Stromal cell of bone marrow (primary cell): ENCODE data around the gene MEAF6.
"Not testable (repeated sequence)": the region's sequence is repeated elsewhere in the genome, so short reads cannot be mapped to it uniquely, and the experiment has no call there.

Experiments used
- DNase-seq: peaks from one replicate; pipeline ENCODE4 v3.0.0-alpha.2; 2012; ENCODE audit warnings: low read depth

Gene MEAF6

DNA sequence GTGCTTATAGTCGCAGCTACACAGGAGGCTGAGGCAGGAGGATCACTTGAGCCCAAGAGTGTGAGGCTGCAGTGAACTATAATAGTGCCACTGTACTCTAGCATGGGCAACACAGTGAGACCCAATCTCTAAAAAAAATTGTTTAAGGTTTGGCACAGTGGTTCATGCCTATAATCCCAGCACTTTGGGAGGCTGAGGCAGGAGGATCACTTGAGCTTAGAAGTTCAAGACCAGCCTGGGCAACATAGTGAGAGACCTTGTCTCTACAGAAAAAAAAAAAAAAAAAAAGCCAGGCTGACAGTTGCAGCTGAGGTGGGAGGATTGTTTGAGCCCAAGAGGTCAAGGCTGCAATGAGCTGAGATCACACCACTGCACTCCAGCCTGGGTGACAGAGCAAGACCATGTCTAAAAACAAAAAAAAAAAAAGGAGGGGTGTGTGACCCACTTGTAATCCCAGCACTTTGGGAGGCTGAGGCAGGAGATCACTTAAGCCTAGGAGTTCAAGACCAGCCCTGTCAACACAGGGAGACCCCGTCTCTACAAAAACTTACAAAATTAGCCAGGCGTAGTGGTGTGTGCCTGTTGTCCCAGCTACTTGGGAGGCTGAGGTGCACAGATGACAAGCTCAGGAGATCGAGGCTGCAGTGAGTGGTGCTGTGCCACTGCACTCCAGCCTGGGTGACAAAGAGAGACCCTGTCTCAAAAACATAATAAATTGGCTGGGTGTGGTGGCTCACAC, 18.0 kb upstream of the MEAF6 start:
- DNase-seq: not testable (repeated sequence)

DNA sequence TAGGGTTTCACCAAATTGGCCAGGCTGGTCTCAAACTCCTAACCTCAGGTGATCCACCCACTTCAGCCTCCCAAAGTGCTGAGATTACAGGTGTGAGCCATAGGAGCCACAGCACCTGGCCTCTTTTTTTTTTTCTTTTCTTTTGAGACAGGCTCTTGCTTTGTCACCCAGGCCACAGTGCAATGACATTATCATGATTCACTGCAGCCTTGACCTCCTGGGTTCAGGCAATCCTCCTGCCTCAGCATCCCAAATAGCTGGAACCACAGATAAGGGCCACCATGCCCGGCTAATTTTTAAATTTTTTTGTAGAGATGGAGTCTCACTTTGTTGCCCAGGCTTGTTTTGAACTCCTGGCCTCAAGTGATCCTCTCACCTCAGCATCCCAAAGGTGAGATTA, 15.3 kb upstream of the MEAF6 start:
- not testable (repeated sequence) for DNase-seq

DNA sequence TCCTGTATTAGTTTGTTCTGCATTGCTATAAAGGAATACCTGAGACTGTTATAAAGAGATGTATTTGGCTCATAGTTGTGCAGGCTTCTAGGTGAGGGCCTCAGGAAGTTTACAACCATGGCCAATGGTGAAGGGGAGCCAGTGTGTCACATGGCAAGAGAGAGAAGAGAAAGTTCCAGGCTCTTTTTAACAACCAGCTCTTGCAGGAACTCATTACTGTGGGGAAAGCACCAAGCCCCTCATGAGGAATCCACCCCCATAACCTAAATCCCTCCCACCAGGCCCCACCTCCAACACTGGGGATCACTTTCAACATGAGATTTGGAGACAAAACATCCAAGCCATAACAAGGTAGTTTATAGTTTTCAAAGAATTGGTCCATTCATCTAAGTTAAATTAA, 5.0 kb upstream of the MEAF6 start:
- no peak for DNase-seq

DNA sequence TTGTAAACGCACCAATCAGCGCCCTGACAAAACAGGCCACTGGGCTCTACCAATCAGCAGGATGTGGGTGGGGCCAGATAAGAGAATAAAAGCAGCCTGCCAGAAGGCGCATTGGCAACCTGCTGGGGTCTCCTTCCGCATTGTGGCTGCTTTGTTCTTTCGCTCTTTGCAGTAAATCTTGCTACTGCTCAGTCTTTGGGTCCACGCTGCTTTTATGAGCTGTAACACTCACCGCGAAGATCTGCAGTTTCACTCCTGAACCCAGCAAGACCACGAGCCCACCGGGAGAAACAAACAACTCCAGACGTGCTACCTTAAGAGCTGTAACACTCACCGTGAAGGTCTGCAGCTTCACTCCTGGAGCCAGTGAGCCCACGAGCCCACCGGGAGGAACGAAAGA, 4.4 kb upstream of the MEAF6 start:
- DNase-seq: not testable (repeated sequence)

DNA sequence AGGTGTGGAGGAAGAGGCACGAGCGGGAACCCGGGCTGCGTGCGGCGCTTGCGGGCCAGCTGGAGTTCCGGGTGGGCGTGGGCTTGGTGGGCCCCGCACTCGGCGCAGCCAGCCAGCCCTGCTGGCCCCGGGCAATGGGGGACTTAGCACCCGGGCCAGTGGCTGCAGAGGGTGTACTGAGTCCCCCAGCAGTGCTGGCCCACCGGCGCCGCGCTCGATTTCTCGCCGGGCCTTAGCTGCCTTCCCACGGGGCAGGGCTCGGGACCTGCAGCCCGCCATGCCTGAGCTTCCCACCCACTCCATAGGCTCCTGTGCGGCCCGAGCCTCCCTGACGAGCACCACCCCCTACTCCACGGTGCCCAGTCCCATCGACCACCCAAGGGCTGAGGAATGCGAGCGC, 3.7 kb upstream of the MEAF6 start:
- DNase-seq: not testable (repeated sequence)

DNA sequence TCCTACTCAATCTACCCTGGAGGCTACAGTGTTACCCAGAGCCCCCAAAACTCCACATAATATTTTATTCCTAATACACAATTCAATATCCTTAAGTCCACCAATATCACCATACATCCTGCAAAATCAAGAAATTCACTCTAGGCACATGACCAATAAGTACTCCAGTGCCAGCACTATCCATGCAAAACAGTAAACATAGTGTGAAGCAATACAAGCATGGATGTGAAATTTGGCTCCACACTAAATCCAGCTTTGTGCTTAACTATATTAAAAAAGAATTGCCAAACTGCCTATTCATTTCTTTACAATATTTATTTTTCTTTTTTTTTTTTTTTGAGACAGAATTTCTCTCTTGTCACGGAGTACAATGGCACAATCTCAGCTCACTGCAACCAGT, 3.0 kb upstream of the MEAF6 start:
- DNase-seq: no peak

DNA sequence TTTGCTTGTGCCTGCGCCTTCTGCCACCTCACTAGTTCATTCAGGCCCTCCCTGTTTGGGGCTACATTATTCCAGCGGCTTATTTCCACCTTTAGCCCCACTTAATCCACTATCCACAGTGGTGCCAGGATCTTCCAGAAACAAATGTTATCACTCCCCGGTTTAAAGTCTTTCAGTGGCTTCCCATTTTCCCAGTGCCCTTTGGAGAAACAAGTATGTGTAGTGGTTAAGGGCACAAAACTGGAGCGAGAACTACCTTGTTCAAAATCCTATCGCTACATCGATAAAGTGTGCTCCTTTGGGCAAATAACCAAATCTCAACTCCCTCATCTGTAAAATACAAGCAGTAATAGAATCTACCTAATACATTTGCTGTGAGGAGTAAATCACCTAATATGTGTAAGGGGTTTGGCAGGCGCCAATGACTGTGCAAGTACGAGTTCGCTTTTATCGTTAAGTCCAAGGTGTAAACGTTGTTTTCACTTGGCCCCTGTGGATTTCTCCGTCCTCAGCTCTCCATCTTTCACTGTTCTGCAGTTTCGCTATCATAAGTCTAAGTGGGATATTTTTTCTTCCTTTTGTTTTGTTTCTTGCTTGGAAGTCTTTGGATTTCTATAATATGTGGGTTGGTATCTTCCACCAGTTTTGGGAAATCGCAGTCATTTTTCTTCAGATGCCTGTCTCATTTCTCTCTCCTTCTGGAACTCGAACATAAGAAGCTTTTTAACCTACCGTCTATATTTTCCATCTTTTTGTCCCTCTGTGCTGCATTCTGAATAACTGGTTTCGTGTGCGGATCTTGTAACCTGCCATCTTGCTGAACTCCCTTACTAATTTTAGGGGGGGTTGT, 844 bp upstream of the MEAF6 start:
- no peak for DNase-seq

DNA sequence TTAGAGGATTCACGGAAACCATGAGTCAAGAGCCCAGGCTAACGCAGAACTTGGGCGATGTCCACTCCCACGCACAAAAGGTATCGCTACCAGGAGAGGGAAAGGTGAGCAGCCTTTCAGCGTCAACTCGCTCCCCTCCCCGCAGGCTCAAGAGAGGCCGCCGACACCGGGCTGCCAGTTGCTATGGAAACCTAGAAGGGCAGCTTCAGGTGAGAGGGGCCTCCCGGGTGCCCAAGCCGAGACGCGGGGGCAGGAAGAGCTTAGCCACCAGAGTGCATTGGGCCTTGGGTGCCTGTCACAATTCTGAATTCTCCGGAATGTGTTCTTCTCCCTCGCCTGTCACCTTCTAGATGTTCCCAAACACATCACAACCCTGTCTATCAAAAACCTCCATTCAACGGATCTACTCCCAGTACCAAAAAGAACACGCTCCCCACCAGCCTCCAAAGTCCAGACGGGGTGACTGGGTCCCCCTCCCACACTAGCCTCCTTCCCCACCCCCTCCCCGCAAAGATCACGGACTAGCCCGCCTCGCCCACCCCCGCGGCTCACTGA, 694 bp downstream of the MEAF6 start:
- DNase-seq: no peak

DNA sequence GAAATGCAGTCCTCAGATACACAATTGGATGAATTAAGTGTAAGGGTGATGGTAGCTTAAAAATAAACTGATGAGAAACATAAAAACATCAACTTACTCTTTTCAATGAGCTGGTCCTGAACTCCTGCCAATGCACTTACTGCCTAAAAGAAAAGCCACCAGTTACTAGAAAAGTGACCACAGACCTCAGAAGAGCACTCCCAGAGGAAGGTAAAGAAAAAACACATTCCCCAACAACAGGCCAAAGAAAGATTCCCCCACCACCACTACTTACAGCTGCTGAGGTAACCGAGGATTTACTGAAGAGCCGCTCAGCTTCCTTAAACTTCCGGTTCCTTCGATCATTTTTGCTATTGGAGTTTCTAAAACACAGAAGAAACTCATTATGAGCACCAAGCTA, 5.4 kb downstream of the MEAF6 start:
- DNase-seq: peak; percentile 71

DNA sequence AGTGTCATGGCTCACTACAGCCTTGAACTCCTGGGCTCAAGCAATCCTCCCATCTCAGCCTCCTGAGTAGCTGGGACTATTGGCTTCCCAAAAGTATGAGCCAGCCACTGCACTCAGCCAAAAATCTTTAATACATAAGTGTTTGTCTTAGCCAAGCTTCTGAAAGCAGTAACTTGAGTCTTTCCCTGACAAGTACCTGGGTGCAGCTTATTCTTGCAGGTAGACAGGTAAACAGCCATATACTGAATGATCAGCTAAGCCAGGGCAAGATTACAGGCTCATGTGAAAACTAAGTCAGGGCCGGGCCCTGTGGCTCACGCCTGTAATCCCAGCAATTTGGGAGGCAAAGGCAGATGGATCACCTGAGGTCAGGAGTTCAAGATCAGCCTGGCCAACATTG, 7.8 kb downstream of the MEAF6 start:
- DNase-seq: no peak

DNA sequence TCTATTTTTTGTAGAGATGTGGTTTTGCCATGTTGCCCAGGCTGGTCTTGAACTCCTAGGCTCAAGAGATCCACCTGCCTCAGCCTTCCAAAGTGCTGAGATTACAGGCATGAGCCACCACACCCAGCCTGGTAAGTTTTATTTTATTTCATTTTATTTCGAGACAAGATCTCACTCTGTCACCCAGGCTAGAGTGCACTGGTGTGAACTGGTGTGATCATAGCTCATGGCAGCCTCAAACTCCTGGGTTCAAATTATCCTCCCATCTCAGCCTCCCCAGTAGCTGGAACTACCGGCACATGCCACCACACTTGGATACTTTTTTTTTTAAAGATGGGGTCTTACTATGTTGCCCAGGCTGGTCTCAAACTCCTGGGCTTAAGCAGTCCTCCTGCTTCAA, 11.8 kb downstream of the MEAF6 start:
- DNase-seq: not testable (repeated sequence)

DNA sequence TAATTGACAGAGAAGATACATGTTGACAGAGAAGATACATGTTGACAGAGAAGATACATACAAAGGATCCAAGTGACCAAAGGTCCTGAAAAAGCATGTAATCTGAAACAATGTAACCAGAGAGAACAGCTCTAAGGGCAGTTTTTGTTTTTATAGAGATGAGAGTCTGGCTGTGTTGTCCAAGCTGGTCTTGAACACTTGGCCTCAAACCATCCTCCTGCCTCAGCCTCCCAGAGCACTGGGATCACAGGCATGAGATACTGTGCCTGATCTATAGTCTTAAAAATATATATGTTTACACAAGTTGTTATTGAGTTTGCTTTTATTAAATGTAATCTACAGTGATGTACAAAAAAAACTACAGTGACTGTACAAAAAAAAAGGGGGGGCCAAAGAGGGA, 12.5 kb downstream of the MEAF6 start:
- no peak for DNase-seq

DNA sequence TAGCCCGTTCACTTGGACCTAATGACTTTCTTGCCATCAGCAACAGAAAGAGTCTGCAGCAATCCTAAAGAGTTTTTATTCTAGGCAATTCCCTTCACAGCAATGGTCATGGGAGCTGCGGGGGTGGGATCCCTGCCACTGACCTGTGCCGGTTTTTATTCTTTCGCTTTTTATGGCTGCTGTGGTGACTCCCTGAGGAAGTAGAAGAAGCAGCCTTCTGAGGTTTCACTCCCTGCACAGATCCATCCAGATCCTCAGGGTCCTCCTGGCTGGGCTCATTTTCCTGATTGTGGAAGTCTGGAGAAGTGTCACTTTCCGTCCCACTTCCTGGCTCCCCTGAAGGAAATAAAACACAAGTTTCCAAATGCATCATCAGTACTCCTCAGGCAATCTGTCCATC, 12.9 kb downstream of the MEAF6 start:
- no peak for DNase-seq

DNA sequence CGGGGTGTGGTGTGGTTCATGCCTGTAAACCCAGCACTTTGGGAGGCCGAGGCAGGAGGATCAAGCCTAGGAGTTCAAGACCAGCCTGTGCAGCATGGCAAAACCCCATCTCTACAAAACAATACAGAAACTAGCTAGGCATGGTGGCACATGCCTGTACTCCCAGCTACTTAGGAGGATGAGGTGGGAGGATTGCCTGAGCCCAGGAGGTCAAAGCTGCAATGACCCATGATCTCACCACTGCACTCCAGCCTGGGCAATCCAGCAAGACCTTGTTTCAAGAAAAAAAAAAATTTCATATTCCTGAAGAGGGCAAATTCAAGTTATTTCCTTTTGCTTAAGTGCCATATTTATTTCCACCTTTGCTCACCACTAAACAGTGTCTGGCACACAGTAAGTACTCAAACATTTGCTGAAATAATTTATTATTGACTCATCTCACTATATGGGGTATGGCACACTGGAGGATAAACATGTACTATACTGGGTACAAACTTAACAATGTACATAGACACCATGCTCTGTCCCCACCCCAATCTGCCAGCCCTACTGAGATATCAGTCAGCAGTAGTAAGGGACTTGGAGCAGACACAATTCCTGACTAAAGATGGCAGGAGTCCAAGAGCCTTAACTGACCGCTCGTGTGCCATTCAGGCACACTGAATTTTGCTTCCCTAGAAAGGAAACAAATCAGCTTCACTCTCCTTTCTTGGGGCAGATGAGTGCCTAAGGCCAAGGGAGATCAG, 15.5 kb downstream of the MEAF6 start:
- peak; percentile 51 for DNase-seq

DNA sequence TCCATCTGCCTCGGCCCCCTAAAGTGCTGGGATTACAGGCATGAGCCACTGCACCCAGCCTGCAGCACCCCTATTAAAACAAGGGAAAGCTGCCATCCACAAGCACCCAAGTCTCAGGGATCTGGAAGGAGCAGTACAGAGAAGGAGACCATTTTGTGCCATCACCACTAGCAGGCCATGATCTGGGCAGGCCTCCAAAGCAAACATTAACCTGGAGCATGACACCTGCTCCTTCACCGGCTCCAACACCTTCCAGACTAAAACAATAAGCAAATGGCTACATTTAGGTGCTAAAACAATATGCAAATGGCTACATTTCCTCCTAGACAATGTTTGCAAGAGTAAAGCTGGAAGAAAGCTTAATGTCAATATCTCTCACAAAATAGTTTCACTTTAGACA, 16.7 kb downstream of the MEAF6 start:
- no peak for DNase-seq

DNA sequence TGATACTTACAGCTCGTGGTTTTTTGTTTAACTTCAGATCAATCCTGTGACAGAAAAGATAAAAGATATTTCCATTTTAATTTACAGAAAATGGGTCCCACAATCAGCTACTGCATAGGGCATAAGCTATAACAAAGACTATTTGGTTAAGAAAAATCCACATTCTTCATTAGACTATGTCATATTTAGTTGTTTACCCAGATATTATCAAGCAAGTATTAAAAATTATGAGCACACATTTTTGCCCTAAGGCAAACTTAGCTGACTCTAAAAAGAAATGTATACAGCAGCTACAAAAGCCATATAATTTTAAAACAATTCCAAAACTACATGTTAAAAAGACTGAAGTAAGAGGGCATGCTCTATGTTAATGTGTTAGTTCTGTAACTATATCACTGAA, 18.7 kb downstream of the MEAF6 start:
- no peak for DNase-seq

DNA sequence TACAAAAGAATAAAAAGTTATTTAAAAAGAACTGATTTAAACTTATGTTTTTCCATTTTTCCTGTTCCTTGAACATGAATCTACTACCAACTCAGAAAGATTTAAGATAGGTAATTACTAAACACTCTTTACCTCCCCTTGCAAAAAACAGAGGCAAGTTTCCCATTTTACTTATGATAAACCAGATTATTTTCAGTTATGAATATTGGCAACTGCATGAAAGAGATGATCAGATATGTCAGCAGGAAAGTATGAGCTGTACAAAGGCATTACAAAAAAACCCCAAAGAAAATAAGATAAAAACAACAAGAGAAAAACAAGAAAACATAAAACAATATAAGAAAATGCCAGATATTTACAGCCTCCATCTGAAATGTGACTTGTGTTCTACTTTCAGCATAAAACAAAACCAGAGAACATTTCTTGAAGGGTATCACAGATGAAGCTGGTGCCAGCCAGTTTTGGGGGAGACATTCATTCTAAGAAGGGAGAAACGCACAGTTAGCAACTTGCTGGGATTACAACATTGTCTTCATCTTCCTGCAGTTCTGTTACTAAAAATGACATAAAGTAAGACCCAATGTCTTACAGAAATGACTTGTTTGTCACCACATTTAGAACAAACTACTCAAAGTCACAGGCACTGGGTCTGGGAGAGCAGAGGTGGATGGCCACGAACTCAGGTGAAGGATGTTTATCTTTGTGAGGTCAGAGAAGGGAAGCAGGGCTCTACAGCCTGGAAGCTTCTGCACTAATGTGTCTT, 21.0 kb downstream of the MEAF6 start:
- no peak for DNase-seq

DNA sequence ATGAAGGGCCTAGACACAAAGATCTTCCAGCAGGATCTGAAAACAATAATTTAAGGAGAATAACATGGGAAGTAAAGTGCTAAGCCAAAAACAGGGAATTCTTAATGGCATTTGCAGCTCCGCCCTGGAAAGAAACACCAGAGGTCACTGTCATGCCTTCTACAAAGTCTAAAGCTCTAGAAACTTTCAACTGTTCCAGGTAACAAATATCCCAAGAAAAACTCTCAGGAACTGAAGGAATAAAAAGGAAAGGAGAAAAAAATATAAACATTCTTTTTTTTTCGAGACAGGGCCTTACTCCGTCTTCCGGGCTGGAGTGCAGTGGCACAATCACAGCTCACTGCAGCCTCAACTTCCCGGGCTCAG, 27.0 kb downstream of the MEAF6 start:
- no peak for DNase-seq

DNA sequence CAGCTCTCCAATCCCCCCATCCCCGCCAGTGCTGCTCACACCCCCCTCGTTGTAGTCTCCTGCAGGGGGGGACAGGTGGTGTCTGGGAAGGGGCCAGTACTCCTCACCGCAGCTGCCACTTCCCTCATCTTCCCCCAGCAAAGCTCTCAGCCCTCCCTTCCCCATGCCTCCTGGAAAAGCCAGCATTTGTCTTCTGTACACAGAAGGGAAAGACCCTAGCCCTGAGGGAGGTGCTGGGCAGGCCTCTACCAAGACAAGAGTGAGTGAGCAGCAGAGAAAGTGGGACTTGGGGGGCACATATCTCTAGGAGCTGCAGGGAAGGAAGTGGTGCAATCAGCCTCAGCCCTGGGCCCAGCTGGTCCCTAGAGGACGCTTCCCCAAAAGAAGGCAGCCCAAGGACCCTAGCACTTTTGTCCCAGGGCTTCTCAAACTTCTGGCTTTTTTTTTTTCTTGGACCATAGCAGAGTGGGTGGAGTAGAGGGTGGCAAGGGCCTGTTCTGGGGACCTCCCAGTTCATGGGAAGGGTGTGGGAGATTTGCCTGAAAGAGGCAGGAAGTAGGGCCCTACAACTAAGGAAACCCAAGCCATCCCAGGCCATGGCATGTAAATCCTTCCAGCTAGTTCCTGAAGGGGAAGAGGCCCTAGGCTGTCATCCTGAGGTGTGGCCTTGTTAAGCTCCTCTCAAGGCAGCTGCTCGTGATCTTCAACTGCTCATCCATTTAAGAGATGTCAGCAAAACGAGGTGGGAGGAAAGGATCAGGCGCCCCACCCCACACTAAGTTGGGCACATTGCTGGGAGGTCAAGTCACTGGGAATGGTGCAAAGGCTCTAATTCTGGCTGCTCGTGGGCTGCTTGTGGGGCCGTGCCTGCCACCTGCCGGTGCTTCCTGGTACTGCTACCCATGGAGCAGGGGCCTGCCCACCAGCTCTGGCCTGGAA, 27.6 kb downstream of the MEAF6 start:
- DNase-seq: peak; percentile 56

DNA sequence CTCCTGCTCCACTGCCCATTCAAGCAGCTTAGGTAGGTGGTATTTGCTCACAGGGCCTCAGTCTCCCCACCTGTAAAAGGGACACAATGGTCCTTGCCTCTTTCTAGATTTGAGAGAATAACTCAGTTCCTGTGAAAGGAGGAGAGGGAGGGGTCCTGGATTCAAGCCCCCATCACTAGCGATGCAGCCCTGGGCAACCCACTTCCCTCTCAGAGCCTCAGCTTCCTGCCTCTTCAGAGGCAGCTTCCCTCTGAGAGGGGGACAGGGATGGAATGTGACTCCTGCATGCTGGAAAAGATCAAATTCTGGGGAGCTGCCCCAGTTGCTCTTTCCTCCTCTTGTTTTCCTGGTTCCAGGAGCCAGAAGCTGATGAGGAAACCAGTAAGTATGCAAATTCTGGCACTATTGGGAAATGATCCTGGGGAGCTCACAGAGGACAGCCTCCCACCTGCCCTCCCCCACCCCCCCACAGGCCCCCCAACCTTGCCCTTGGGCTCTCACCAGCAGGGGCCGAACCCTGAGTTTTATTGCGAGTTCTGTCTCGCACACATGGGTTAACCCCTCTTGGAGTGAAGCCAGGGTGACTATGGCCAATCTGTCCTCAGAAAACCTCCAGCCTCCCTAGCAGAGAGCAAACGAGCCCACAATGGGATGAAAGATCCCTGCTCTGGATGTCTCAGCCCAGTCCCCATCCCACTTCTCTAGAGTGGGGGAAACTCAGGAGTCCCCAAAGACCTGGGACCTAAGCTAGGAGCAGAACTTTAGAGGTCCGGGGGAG, 28.5 kb downstream of the MEAF6 start:
- no peak for DNase-seq
